ENCODE results near the gene IL27RA.
A peak's percentile ranks its signal among the peaks of the same experiment; 100 is the strongest.

Gene IL27RA

GRCh38 chr19:14088634-14089411 lies 57.3 kb downstream of the IL27RA start:
- DNase-seq: no peak
- TF ChIP-seq POLR2A (IDR thresholded peaks at IDR 0.05; ENCODE audit: low read length) (no peak), GATA1 (IDR thresholded peaks at IDR 0.05; ENCODE audit: low read depth, low read length) (no peak)

DNA sequence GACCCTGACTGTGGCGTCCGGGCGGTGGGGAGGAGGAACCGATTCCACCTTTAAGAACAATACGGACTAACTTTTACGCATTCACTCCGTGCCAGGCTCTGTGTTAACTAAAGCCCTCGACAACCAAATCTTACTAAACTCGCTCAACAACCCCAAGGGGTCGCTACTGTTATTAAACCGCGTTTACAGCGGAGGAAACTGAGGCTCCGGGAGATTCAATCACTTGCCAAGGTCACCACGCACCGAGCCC lies 57.8 kb downstream of the IL27RA start:
- TF ChIP-seq GATA1 (IDR thresholded peaks at IDR 0.05; ENCODE audit: low read depth, low read length) (no peak), POLR2A (IDR thresholded peaks at IDR 0.05; ENCODE audit: low read length) (no peak)

GRCh38 chr19:14089662-14090508 lies 58.3 kb downstream of the IL27RA start:
- no peak for TF ChIP-seq GATA1 (IDR thresholded peaks at IDR 0.05; ENCODE audit: low read depth, low read length)
- no peak for TF ChIP-seq POLR2A (IDR thresholded peaks at IDR 0.05; ENCODE audit: low read length)
- peak; percentile 78 to 88 for DNase-seq

More for the DNA sequence above, 57.8 kb downstream of the IL27RA start:
- DNase-seq: peak in 1 of 2 experiments; percentile 46

DNA sequence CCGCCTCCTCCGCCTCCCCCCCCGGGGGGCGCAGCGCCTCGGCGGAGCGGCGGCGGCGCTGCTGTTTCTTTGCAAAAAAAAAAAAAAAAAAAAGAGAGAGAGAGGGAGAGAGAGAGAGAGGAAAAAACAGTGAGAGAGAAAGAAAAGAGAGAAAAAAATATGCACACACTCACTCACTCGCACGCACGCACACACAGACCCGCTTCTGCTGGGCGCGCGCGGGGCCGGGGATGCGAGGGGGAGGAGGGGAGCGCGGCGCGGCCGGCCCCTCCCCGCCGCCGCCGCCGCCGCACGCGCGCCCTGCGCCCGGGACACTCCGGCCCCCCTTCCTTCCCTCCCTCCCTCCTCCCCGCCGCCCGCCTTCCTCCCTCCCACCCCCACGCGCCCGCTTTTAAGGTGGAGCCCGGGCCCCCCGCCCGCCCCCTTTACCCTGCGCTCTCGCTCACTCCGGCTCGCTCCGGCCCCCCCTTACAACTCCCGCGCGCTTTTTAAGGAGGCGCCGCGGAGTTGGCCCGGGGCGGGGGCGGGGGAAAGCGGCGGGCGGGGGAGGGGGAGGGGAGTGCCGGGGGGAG lies 59.0 kb downstream of the IL27RA start, which contains the start of gene SAMD1:
TSS of gene SAMD1 (minus strand) at position 243 of the 572 bp plus-strand sequence.
- no peak for TF ChIP-seq GATA1 (IDR thresholded peaks at IDR 0.05; ENCODE audit: low read depth, low read length)
- TF ChIP-seq POLR2A (IDR thresholded peaks at IDR 0.05; ENCODE audit: low read length): no peak
- DNase-seq: peak; percentile 94 to 95

DNA sequence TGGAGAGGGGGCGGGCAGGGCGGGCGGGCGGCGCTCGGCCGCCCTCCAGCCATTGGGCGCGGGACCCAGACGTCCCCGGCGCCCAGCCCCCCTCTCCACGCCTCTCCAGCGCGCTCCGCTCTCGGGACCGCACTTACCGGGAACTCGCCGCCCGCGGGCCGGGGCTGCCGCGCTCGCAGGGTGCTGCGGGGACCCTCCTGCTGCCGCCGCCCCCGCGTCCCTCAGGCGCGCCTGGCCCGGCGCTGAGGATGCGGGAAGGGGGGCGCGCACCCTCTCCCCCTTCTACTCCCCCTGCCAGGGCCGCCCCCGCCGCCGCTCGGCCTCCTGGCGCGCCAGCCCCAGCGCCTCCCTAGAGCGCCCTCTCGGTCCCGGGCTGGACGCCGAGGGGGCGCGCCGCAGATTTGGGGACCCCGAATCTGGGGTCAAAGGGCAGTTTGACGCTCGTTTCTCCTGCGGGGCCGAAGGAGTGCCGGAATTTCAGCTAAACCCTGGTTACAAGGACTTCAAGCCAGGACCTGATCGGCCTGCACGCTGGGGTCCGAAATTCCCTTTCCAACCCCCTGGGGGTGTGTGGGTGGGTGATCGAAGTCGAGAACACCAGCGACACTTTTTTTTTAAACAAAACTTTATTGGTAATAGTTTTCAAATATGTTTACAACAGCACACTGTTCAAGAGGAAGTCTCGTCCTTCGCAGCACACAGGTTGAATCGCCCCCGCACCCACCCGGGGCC lies 59.7 kb downstream of the IL27RA start:
- TF ChIP-seq POLR2A (IDR thresholded peaks at IDR 0.05; ENCODE audit: low read length) (peak; percentile 65), GATA1 (IDR thresholded peaks at IDR 0.05; ENCODE audit: low read depth, low read length) (no peak)
- peak; percentile 94 to 95 for DNase-seq

DNA sequence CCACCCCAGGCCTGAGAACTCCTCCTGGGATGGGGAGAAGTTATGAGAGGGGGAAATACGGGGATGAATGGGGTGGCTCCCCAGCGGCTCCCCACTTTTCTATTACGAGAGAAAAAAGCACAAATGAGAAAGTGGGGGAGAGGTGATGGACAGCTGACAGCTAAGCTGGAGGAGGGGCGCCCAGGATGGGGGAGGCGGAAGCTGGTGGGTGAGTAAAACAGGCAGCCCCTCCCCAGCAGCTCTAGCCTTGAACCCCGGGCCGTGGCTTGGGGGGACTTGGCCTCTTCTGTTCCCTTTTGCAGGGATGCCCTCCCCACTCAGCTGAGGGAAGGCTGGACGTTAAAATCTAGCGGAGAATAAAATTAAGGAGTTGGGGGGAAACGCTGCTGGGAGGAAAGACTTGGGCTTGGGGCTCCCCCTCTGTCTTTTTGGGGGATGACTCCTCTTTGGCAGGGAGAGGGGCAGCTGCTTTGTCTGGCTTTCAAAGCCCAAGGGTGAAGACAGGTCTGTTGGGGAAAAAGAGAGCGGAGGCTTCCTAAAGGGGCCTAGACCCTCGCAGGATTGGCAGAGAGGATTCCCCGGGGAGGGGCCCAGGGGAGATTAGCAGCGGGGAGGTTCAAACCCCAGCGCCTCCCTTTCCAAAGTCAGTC lies 60.4 kb downstream of the IL27RA start:
- peak; percentile 60 to 75 for DNase-seq
- no peak for TF ChIP-seq POLR2A (IDR thresholded peaks at IDR 0.05; ENCODE audit: low read length)
- no peak for TF ChIP-seq GATA1 (IDR thresholded peaks at IDR 0.05; ENCODE audit: low read depth, low read length)

DNA sequence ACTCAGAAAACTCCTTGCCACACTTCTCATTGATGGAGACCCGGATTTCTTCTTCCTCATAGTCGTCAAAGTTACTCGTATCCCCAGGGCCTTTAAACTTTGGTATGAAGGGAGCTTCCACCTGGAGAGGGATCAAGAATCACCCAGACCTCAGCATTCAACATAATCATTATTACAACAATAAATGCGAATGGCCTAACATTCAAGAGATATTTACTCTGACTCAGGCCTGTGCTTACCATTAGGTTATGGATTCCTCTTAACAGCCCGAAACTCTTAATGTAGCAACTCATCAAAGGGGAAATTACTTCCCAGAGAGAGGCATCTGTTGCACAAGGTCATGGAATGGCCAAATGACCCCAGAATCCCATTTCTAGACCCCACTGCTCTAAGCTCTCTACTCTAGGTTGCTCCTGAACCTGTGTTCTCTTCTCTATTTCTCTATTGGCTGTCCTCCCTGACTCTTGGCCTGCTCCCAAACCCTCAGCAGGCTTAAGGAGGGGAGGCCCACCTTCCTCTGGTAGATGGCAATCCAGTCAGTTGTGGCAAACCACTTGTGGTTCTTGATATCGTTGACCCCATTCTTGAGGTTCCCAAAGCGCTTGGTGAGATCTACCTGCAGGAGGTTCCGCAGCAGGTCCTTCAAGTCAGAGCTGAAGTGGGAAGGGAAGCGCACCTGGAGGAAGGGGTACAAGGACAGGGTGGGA lies 61.7 kb downstream of the IL27RA start:
- TF ChIP-seq POLR2A (IDR thresholded peaks at IDR 0.05; ENCODE audit: low read length): no peak
- peak in 1 of 2 experiments; percentile 37 for DNase-seq

GRCh38 chr19:14094854-14095253 lies 63.3 kb downstream of the IL27RA start:
- peak; percentile 44 to 73 for DNase-seq
- no peak for TF ChIP-seq POLR2A (IDR thresholded peaks at IDR 0.05; ENCODE audit: low read length)
- no peak for TF ChIP-seq GATA1 (IDR thresholded peaks at IDR 0.05; ENCODE audit: low read depth, low read length)

DNA sequence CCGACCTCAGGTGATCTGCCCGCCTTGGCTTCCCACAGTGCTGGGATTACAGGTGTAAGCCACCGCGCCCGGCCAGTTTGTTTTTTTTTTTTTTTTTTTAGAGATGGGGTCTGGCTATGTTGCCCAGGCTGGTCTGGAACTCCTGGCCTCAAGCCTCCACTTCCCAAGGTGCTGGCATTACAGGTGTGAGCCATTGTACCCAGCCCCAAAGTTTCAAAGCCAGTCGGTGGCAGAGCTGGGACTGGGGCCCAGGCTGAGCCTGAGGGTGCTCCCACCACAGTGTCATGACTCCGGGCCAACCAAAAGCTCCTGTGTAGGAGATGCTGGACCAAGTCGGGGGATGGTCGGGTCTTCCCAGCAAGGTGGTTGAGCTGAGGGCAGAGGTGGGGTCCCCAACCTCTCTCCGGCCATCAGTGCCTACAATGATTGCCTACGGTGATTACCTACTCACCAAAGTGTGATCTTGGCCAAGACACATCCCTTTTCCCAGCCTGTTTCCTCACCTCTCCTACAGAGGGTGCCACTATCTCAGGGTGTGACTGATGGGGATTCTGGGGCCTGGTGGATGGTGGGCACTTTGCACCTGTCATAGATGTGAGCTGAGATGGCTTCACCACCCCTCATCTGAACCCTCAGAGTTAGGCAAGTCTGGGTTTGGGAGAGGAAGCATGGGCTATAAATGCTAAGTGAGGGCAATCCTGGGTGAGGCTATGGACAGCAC lies 64.9 kb downstream of the IL27RA start:
- no peak for TF ChIP-seq GATA1 (IDR thresholded peaks at IDR 0.05; ENCODE audit: low read depth, low read length)
- TF ChIP-seq POLR2A (IDR thresholded peaks at IDR 0.05; ENCODE audit: low read length): no peak
- DNase-seq: no peak

DNA sequence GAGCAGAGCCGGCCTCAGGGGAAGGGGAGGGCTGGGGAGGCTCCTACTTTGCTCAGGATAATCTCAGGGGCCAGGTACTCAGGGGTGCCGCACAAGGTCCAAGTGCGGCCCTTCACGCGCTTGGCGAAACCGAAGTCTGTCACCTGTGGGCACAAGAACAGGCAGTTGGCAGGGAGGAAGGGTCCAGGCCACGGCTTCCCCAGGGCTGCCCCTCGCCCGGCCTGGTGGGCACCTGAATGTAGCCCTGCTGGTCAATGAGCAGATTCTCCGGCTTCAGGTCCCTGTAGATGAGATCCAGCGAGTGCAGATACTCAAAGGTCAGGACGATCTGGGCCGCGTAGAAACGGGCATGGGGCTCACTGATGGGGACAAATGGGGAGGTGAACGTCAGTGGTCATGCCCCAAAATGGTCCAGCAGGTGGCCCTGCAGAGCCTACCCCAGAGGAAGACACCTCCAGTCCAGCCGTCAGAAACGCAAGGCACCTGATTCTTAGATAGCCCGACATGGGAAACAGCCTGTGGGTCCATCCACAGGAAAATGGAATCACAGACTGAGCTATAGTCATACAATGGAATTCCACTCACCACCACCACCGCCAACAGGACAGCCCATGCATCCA lies 66.1 kb downstream of the IL27RA start:
- DNase-seq: no peak
- TF ChIP-seq GATA1 (IDR thresholded peaks at IDR 0.05; ENCODE audit: low read depth, low read length): no peak
- no peak for TF ChIP-seq POLR2A (IDR thresholded peaks at IDR 0.05; ENCODE audit: low read length)

DNA sequence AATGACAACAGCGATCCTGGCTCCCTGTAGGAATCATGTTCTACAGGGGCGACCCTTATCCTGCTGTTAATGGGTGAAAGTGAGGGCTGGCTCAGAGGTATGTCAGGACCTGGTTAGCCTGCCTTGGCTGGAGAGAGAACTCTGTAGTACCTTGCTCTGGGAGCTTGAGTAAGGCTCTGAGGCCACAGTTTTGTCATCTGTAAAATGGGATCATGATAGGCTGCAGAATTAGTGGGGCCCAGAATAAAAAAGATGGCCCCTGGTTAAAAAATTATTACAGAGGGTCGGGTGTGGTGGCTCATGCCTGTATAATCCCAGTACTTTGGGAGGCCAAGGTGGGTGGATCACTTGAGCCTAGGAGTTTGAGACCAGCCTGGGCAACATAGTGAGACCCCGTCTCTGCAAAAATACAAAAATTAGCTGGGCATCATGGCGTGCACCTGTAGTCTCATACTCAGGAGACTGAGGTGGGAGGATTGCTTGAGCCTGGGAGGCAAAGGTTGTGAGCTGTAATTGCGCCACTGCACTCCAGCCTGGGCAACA lies 69.5 kb downstream of the IL27RA start:
- TF ChIP-seq GATA1 (IDR thresholded peaks at IDR 0.05; ENCODE audit: low read depth, low read length) (no peak), POLR2A (IDR thresholded peaks at IDR 0.05; ENCODE audit: low read length) (no peak)
- no peak for DNase-seq

Data from erythroblast (primary cell).